SK-N-SH treated with all-trans-retinoic acid at 6 μM for 48 hours (cell line): ENCODE results near the gene KCNA10.

Source experiments
- ATAC-seq: fragments of 200-7000 bp; cut with Tn5 transposase; 3 replicates; pipeline ENCODE4 v1.9.1; 2020; ENCODE audit warnings: mild to moderate bottlenecking, moderate library complexity
- ARNTL ChIP-seq: fragments of 450-650 bp; formaldehyde crosslinking; IDR thresholded peaks from 2 replicates; pipeline ENCODE4 v1.5.0; 2020; ENCODE audit warnings: low read depth, mild to moderate bottlenecking, moderate library complexity, borderline replicate concordance
- BACH2 ChIP-seq: fragments of 250-450 bp; sonication (Bioruptor Pico); IDR thresholded peaks from 2 replicates; pipeline ENCODE4 v1.9.0; 2021; ENCODE audit warnings: mild to moderate bottlenecking, borderline replicate concordance
- CSDC2 ChIP-seq: fragments of 250-450 bp; sonication (Bioruptor Pico); IDR thresholded peaks from 2 replicates; pipeline ENCODE4 v1.5.0; 2020; ENCODE audit warnings: mild to moderate bottlenecking, moderate library complexity
- GLIS3 ChIP-seq: fragments of 250-450 bp; sonication (Bioruptor Pico); IDR thresholded peaks from 2 replicates; pipeline ENCODE4 v1.5.0; 2020; ENCODE audit warnings: mild to moderate bottlenecking, moderate library complexity
- ISL1 ChIP-seq: fragments of 250-450 bp; sonication (Bioruptor Pico); IDR thresholded peaks from 2 replicates; pipeline ENCODE4 v2.1.2; 2022; ENCODE audit warnings: mild to moderate bottlenecking, moderate library complexity
- OSR1 ChIP-seq: fragments of 250-450 bp; sonication (Bioruptor Pico); IDR thresholded peaks from 2 replicates; pipeline ENCODE4 v1.8.0; 2022; ENCODE audit warnings: moderate library complexity, mild to moderate bottlenecking, inconsistent platforms
- PPARA ChIP-seq: fragments of 250-450 bp; sonication (Bioruptor Pico); IDR thresholded peaks from 2 replicates; pipeline ENCODE4 v1.5.0; 2020; ENCODE audit warnings: mild to moderate bottlenecking, borderline replicate concordance
- RARB ChIP-seq: fragments of 250-450 bp; sonication (Bioruptor Pico); IDR thresholded peaks from 2 replicates; pipeline ENCODE4 v1.8.0; 2021; ENCODE audit warnings: mild to moderate bottlenecking, moderate library complexity
- TCF4 ChIP-seq: fragments of 250-450 bp; sonication (Bioruptor Pico); IDR thresholded peaks from 2 replicates; pipeline ENCODE4 v1.8.0; 2021; ENCODE audit warnings: mild to moderate bottlenecking, moderate library complexity, borderline replicate concordance
- ZC3H10 ChIP-seq: fragments of 250-450 bp; sonication (Bioruptor Pico); IDR thresholded peaks from 2 replicates; pipeline ENCODE4 v1.5.1; 2021; ENCODE audit warnings: mild to moderate bottlenecking, moderate library complexity
- ZFP3 ChIP-seq: fragments of 250-450 bp; sonication (Bioruptor Pico); IDR thresholded peaks from 2 replicates; pipeline ENCODE4 v1.5.0; 2020; ENCODE audit warnings: mild to moderate bottlenecking, moderate library complexity
- ZFP30 ChIP-seq: fragments of 450-650 bp; formaldehyde crosslinking; IDR thresholded peaks from 2 replicates; pipeline ENCODE4 v1.5.0; 2022; ENCODE audit warnings: mild to moderate bottlenecking, moderate library complexity
- ZNF565 ChIP-seq: fragments of 450-650 bp; formaldehyde crosslinking; conservative IDR thresholded peaks from 2 replicates; pipeline ENCODE4 v1.5.0; 2020; ENCODE audit warnings: low read depth, mild to moderate bottlenecking, moderate library complexity
- ZNF70 ChIP-seq: fragments of 450-650 bp; formaldehyde crosslinking; IDR thresholded peaks from 2 replicates; pipeline ENCODE4 v1.5.0; 2020; ENCODE audit warnings: mild to moderate bottlenecking, moderate library complexity
- ZNF8 ChIP-seq: fragments of 450-650 bp; formaldehyde crosslinking; IDR thresholded peaks from 2 replicates; pipeline ENCODE4 v1.5.0; 2020; ENCODE audit warnings: mild to moderate bottlenecking, moderate library complexity
- TF ChIP-seq, protein P1 (sequence below): fragments of 250-450 bp; sonication (Bioruptor Pico); IDR thresholded peaks from 2 replicates; pipeline ENCODE4 v1.5.1; 2021; ENCODE audit warnings: mild to moderate bottlenecking, moderate library complexity
- TF ChIP-seq, protein P2 (sequence below): fragments of 250-450 bp; sonication (Bioruptor Pico); IDR thresholded peaks from 2 replicates; pipeline ENCODE4 v1.8.0; 2021; ENCODE audit warnings: low read depth, mild to moderate bottlenecking, moderate library complexity, borderline replicate concordance
- TF ChIP-seq, protein P3 (sequence below): fragments of 250-450 bp; sonication (Bioruptor Pico); IDR thresholded peaks from 2 replicates; pipeline ENCODE4 v1.8.0; 2020; ENCODE audit warnings: mild to moderate bottlenecking, moderate library complexity, borderline replicate concordance
- TF ChIP-seq, protein P4 (sequence below): fragments of 250-450 bp; sonication (Bioruptor Pico); IDR thresholded peaks from 2 replicates; pipeline ENCODE4 v1.5.0; 2020; ENCODE audit warnings: mild to moderate bottlenecking, moderate library complexity
- TF ChIP-seq, protein P5 (sequence below): fragments of 250-450 bp; sonication (Bioruptor Pico); IDR thresholded peaks from 2 replicates; pipeline ENCODE4 v1.5.1; 2020; ENCODE audit warnings: low read depth, mild to moderate bottlenecking, moderate library complexity

KCNA10 gene

DNA sequence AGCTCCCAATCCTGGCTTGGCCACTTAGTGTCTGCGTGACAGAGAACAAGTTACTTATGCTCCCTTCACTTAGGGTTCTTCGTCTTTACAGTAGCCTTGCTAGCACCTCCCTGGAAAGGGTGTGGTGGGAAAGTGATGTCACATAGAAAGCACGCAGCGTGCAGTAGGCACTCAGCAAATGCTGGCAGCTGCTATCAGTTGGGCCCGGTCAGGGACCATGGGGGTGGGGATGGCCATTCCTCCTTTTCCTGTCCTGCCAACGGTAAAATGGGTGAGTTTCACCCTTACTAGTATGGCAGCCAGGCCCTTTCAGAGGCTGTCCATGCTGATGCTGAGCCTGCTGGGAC lies 6.2 kb upstream of the KCNA10 start:
- ATAC-seq: no peak
- TF ChIP-seq ZNF8 (no peak), ARNTL (CRISPR knock-in tag) (no peak), ZNF565 (no peak), CSDC2 (CRISPR knock-in tag) (no peak), ZFP30 (no peak), ZNF70 (CRISPR knock-in tag) (no peak)
- TF ChIP-seq, protein P1, sequence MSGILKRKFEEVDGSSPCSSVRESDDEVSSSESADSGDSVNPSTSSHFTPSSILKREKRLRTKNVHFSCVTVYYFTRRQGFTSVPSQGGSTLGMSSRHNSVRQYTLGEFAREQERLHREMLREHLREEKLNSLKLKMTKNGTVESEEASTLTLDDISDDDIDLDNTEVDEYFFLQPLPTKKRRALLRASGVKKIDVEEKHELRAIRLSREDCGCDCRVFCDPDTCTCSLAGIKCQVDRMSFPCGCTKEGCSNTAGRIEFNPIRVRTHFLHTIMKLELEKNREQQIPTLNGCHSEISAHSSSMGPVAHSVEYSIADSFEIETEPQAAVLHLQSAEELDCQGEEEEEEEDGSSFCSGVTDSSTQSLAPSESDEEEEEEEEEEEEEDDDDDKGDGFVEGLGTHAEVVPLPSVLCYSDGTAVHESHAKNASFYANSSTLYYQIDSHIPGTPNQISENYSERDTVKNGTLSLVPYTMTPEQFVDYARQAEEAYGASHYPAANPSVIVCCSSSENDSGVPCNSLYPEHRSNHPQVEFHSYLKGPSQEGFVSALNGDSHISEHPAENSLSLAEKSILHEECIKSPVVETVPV (CRISPR knock-in tag): no peak
- TF ChIP-seq, protein P2, sequence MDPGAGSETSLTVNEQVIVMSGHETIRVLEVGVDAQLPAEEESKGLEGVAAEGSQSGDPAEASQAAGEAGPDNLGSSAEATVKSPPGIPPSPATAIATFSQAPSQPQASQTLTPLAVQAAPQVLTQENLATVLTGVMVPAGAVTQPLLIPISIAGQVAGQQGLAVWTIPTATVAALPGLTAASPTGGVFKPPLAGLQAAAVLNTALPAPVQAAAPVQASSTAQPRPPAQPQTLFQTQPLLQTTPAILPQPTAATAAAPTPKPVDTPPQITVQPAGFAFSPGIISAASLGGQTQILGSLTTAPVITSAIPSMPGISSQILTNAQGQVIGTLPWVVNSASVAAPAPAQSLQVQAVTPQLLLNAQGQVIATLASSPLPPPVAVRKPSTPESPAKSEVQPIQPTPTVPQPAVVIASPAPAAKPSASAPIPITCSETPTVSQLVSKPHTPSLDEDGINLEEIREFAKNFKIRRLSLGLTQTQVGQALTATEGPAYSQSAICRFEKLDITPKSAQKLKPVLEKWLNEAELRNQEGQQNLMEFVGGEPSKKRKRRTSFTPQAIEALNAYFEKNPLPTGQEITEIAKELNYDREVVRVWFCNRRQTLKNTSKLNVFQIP (CRISPR knock-in tag): no peak

DNA sequence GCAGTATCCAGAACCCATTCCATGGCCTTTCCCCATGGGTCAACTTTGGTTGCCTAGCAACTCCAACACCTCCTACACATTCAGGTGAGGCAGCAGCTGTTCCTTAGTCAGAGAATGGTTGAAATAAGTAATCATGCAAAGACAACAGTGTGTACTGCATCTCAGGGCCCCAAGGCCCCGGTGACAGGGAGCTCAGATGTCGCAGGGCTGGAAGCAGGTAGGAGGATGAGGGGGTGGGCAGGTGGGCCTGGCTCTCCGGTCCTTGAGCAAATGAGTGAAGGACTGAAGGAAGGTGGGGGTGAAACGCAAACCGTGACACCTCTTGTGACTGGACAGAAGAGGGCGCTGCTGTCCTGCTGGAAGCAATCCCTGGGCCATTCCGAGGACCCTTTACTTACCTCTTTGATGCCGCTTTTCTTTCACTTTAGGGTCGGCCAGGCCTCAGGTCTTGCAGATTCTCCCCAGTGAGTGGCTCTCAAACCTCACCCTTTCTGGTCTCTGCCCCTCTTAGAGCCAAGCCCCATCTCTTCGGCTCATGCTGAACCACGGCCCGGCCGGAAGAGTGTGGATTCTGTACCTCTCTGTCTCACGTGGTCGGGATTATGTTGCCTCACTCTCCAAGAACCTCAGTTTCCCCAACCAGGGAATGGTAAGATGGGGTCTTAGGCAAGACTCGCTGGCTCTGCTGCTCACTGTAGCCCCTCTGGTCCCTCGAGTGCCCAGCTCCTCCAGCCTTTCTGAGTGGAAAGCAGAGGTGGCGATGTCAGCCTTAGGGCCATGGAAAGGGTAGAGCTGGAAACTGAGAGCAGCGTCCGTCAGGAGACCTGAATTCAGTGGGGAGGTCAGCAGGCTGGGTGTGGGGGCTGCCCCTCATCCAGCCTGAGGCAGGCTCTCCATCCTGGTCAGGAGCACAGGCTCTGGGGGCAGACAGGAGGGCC lies 5.6 kb upstream of the KCNA10 start:
- TF ChIP-seq ZC3H10 (no peak), ZFP3 (no peak), PPARA (CRISPR knock-in tag) (no peak), ZFP30 (no peak), OSR1 (CRISPR knock-in tag) (no peak), ZNF565 (no peak), TCF4 (CRISPR knock-in tag) (no peak), GLIS3 (CRISPR knock-in tag) (no peak), ISL1 (CRISPR knock-in tag) (no peak), RARB (no peak), ARNTL (CRISPR knock-in tag) (no peak), BACH2 (CRISPR knock-in tag) (no peak)
- TF ChIP-seq, protein P3, sequence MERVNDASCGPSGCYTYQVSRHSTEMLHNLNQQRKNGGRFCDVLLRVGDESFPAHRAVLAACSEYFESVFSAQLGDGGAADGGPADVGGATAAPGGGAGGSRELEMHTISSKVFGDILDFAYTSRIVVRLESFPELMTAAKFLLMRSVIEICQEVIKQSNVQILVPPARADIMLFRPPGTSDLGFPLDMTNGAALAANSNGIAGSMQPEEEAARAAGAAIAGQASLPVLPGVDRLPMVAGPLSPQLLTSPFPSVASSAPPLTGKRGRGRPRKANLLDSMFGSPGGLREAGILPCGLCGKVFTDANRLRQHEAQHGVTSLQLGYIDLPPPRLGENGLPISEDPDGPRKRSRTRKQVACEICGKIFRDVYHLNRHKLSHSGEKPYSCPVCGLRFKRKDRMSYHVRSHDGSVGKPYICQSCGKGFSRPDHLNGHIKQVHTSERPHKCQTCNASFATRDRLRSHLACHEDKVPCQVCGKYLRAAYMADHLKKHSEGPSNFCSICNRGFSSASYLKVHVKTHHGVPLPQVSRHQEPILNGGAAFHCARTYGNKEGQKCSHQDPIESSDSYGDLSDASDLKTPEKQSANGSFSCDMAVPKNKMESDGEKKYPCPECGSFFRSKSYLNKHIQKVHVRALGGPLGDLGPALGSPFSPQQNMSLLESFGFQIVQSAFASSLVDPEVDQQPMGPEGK: no peak
- TF ChIP-seq, protein P4, sequence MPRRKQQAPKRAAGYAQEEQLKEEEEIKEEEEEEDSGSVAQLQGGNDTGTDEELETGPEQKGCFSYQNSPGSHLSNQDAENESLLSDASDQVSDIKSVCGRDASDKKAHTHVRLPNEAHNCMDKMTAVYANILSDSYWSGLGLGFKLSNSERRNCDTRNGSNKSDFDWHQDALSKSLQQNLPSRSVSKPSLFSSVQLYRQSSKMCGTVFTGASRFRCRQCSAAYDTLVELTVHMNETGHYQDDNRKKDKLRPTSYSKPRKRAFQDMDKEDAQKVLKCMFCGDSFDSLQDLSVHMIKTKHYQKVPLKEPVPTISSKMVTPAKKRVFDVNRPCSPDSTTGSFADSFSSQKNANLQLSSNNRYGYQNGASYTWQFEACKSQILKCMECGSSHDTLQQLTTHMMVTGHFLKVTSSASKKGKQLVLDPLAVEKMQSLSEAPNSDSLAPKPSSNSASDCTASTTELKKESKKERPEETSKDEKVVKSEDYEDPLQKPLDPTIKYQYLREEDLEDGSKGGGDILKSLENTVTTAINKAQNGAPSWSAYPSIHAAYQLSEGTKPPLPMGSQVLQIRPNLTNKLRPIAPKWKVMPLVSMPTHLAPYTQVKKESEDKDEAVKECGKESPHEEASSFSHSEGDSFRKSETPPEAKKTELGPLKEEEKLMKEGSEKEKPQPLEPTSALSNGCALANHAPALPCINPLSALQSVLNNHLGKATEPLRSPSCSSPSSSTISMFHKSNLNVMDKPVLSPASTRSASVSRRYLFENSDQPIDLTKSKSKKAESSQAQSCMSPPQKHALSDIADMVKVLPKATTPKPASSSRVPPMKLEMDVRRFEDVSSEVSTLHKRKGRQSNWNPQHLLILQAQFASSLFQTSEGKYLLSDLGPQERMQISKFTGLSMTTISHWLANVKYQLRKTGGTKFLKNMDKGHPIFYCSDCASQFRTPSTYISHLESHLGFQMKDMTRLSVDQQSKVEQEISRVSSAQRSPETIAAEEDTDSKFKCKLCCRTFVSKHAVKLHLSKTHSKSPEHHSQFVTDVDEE: no peak
- ATAC-seq: peak; percentile 90

DNA sequence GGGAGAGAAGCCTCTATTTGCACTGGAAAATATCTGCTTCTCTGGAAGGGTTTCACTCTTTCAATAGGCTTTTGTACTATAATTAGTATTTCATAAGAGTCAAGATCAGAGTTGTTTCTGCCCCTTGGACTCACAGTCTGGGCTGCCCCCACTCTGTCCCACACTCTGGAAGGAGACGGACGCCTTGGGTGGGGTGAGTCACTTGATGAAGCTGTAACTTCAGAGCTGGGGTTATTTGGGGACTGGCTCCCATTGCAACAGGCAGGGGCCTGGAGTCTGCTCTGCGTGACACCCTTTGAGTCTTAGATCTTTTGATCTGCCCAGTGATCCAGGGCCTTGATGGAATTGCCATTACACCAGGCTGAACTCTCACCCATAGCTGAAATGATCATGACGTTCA lies 4.0 kb upstream of the KCNA10 start:
- no peak for ATAC-seq
- TF ChIP-seq, protein P1 (CRISPR knock-in tag): no peak
- no peak for TF ChIP-seq ZNF565
- TF ChIP-seq, protein P5, sequence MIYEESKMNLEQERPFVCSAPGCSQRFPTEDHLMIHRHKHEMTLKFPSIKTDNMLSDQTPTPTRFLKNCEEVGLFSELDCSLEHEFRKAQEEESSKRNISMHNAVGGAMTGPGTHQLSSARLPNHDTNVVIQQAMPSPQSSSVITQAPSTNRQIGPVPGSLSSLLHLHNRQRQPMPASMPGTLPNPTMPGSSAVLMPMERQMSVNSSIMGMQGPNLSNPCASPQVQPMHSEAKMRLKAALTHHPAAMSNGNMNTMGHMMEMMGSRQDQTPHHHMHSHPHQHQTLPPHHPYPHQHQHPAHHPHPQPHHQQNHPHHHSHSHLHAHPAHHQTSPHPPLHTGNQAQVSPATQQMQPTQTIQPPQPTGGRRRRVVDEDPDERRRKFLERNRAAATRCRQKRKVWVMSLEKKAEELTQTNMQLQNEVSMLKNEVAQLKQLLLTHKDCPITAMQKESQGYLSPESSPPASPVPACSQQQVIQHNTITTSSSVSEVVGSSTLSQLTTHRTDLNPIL (CRISPR knock-in tag): no peak
- TF ChIP-seq, protein P4: no peak
